Body of pancreas (tissue), 4 donors: ENCODE results near the gene CD82.

Experiments
- CTCF ChIP-seq, 7 experiments: fragments of 450-650 bp in 4 of 7; fragments of 200-600 bp in 3 of 7; sonication (generic) in 3 of 7; IDR thresholded peaks; one replicate each; pipeline ENCODE4 v1.5.1; 2016 to 2019; ENCODE audit warnings: antibody characterized with exemption in 7 of 7
- POLR2A ChIP-seq, 3 donors: fragments of 450-650 bp; IDR thresholded peaks; one replicate each; pipeline ENCODE4 v1.6.1; 2016; ENCODE audit warnings: antibody characterized with exemption in 3 of 3, mild to moderate bottlenecking in 2 of 3

GRCh38 chr11:44623341-44623730 lies 57.9 kb downstream of the CD82 start:
- TF ChIP-seq POLR2A (IDR thresholded peaks at IDR 0.05) (no peak), CTCF (IDR thresholded peaks at IDR 0.05) (no peak)
